HG02943 (cell line): ENCODE measurements around the gene METTL21C.

Experiments used
- ATAC-seq: cut with Tn5 transposase; IDR thresholded peaks from one replicate; pipeline ENCODE4 v1.9.1; 2021; ENCODE audit warnings: mild to moderate bottlenecking, low read depth, moderate library complexity; ENCODE audit not compliant: unreplicated experiment

The METTL21C gene

GRCh38 chr13:102694937-102695336 is at the start of gene METTL21C:
TSS of gene METTL21C (minus strand) at chr13:102695044. CDS start at chr13:102694498, 546 bp downstream.
- no peak for ATAC-seq

GRCh38 chr13:102742506-102742905 is 47.7 kb upstream of the METTL21C start:
- ATAC-seq = no peak

GRCh38 chr13:102742101-102742500 is 47.3 kb upstream of the METTL21C start:
- no peak for ATAC-seq

GRCh38 chr13:102729560-102730270 is 34.9 kb upstream of the METTL21C start:
- ATAC-seq = no peak

GRCh38 chr13:102726430-102726829 is 31.6 kb upstream of the METTL21C start:
- ATAC-seq = no peak

- ATAC-seq = no peak
These were observed 30.1 kb upstream of the METTL21C start for GRCh38 chr13:102724923-102725322.

GRCh38 chr13:102721800-102722231 is 27.0 kb upstream of the METTL21C start:
- no peak for ATAC-seq

- ATAC-seq = no peak
These were observed 23.9 kb upstream of the METTL21C start for GRCh38 chr13:102718746-102719145.

GRCh38 chr13:102715447-102715846 is 20.6 kb upstream of the METTL21C start:
- ATAC-seq = no peak

- no peak for ATAC-seq
These were observed 15.4 kb upstream of the METTL21C start for GRCh38 chr13:102710261-102710679.

GRCh38 chr13:102709536-102709935 is 14.7 kb upstream of the METTL21C start:
- no peak for ATAC-seq

GRCh38 chr13:102708991-102709390 is 14.1 kb upstream of the METTL21C start:
- no peak for ATAC-seq

GRCh38 chr13:102708211-102708610 is 13.4 kb upstream of the METTL21C start:
- no peak for ATAC-seq

- ATAC-seq = no peak
These were observed 12.6 kb upstream of the METTL21C start for GRCh38 chr13:102707467-102707866.

GRCh38 chr13:102704238-102705058 is 9.6 kb upstream of the METTL21C start:
- no peak for ATAC-seq

GRCh38 chr13:102703726-102704035 is 8.8 kb upstream of the METTL21C start:
- no peak for ATAC-seq

- no peak for ATAC-seq
These were observed 8.3 kb upstream of the METTL21C start for GRCh38 chr13:102702965-102703725.

GRCh38 chr13:102701331-102701730 is 6.5 kb upstream of the METTL21C start:
- ATAC-seq = no peak

- ATAC-seq = no peak
These were observed 5.5 kb upstream of the METTL21C start for GRCh38 chr13:102700088-102701031.

GRCh38 chr13:102699504-102699903 is 4.7 kb upstream of the METTL21C start:
- no peak for ATAC-seq
